OCI-M2 (cell line): ENCODE measurements around the gene HBQ1.
"Not testable (repeated sequence)": the region's sequence is repeated elsewhere in the genome, so short reads cannot be mapped to it uniquely, and the experiment has no call there.

Experiments
- DNase-seq: peaks from one replicate; lab custom pipeline; 2025; ENCODE audit not compliant: unreplicated experiment; lab: John Stamatoyannopoulos, UW

Gene HBQ1

DNA sequence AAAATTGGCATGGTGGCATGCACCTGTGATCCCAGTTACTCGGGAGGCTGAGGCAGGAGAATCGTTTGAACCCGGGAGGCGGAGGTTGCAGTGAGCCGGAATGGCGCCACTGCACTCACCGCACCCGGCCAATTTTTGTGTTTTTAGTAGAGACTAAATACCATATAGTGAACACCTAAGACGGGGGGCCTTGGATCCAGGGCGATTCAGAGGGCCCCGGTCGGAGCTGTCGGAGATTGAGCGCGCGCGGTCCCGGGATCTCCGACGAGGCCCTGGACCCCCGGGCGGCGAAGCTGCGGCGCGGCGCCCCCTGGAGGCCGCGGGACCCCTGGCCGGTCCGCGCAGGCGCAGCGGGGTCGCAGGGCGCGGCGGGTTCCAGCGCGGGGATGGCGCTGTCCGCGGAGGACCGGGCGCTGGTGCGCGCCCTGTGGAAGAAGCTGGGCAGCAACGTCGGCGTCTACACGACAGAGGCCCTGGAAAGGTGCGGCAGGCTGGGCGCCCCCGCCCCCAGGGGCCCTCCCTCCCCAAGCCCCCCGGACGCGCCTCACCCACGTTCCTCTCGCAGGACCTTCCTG is at the start of gene HBQ1:
Gene HBQ1 (plus strand): TSS at position 359 of the 575 bp plus-strand sequence. CDS start 28 bp downstream, at position 387.
- no peak for DNase-seq

- DNase-seq: no peak
Observed at GRCh38 chr16:130533-131173, 49.6 kb upstream of the HBQ1 start.

- no peak for DNase-seq
Observed at GRCh38 chr16:132120-132519, 48.1 kb upstream of the HBQ1 start.

DNA sequence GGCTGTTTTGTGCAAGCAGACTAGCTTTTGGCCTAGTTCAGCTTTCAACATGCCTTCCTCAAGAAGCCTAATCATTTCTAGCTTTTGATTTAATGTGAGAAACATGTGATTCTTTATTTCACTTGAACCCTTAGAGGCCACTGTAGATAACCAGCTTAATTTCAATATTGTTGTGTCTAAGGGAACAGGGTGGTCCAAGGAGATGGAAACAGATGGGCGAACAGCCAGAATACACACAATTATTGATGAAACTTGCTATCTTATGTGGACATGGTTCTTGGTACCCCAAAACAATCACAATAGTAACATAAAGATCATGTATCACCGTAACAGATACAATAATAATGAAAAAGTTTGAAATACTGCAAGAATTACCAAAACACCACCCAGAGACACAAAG is 46.5 kb upstream of the HBQ1 start:
- no peak for DNase-seq

DNA sequence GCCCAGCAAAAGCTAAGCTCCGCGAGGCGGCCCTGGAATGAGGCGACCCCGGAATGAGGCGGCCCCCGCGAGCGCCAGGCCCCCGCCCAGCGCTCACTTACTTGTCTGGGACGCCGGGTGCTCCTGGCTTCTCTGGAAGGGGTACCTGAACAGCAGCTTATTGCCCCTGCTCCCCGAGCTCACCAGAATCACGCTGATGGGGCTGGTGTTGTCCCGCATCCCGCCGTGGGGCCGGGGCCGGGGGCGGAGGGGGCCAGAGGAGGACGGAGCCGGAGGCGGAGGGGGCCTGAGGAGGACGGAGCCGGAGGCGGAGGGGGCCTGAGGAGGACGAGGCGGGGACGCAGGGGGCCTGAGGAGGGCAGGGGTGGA is 42.2 kb upstream of the HBQ1 start:
- DNase-seq: no peak

- no peak for DNase-seq
Observed at GRCh38 chr16:140175-140857, 39.9 kb upstream of the HBQ1 start.

DNA sequence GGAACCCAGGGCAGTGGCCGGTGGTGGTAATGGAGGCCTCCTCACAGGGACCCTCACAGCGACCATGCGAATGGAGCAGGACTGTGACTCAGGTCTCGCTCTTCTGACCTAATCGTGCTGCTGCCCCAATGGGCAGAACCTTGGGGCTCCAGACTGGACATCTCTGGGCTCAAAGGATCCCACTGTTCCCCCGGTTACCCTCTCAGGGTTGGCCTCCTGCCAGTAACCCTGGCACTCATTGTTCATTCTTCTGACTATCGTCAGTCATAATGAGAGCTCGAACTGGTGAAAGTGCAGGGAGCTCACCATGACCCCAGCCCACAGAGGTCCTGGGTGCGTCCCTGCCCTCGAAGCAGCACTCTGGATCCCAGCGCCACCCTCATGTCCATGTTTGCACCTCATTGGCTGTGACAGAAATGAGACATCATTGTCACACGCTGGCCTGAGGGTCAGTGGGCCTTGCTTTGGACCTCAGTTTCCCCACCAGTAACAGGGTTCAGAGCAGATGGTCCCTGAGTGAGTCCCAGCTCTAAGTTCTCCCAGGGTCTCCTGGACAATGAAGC is 37.8 kb upstream of the HBQ1 start:
- no peak for DNase-seq

DNA sequence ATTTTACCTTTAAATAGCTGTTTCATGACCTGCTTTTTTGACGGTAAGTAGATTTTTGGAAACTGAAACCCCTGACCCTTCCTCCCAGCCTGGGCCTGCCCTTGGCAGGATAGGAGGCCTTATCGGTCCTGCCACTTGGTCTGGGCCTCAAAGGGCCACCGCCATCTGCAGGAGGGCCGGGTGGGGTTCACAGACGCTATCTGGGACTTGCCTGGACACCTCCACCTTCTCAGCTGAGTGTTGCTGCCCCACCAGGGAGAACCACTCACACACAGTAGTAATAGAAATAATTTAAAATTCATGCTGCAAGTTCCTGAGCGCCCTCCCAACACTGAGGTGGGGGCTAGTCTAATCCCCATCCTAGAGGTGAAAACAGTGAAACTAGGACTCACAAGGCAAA is 37.2 kb upstream of the HBQ1 start:
- no peak for DNase-seq

GRCh38 chr16:143456-143855 is 36.8 kb upstream of the HBQ1 start:
- DNase-seq: no peak

GRCh38 chr16:144797-145252 is 35.4 kb upstream of the HBQ1 start:
- no peak for DNase-seq

- no peak for DNase-seq
Observed at GRCh38 chr16:146646-147045, 33.6 kb upstream of the HBQ1 start.

GRCh38 chr16:149024-149660 is 31.1 kb upstream of the HBQ1 start:
- no peak for DNase-seq

- DNase-seq: no peak
Observed at GRCh38 chr16:152141-153128, 27.8 kb upstream of the HBQ1 start, which contains the start of gene HBZ. Gene HBZ (plus strand): TSS chr16:152644. CDS start chr16:152910, 266 bp downstream.

- not testable (repeated sequence) for DNase-seq
Observed at GRCh38 chr16:153129-153521, 27.1 kb upstream of the HBQ1 start.

DNA sequence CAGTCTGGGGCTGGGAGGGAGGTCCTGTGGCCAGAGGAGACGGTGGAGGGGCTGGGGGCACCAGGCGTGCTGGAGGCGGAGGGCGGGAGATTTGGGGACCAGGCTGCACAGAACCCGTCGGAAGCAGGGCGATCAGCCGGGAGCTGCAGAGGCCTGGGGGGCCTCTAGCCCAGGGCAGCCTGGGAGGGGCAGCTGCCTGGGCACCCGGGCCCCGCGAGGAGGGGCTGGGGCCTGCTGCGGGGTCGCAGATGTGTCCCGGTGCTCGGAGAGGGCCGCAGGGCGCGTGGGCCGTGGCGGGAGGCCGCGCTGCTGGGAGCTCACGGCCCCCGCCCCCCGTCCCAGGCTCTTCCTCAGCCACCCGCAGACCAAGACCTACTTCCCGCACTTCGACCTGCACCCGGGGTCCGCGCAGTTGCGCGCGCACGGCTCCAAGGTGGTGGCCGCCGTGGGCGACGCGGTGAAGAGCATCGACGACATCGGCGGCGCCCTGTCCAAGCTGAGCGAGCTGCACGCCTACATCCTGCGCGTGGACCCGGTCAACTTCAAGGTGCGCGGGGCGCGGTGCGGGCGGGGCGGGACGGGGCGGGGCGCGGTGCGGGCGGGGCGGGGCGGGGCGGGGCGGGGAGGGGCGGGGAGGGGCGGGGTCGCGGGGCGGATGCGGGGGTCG is 26.6 kb upstream of the HBQ1 start:
- not testable (repeated sequence) for DNase-seq

DNA sequence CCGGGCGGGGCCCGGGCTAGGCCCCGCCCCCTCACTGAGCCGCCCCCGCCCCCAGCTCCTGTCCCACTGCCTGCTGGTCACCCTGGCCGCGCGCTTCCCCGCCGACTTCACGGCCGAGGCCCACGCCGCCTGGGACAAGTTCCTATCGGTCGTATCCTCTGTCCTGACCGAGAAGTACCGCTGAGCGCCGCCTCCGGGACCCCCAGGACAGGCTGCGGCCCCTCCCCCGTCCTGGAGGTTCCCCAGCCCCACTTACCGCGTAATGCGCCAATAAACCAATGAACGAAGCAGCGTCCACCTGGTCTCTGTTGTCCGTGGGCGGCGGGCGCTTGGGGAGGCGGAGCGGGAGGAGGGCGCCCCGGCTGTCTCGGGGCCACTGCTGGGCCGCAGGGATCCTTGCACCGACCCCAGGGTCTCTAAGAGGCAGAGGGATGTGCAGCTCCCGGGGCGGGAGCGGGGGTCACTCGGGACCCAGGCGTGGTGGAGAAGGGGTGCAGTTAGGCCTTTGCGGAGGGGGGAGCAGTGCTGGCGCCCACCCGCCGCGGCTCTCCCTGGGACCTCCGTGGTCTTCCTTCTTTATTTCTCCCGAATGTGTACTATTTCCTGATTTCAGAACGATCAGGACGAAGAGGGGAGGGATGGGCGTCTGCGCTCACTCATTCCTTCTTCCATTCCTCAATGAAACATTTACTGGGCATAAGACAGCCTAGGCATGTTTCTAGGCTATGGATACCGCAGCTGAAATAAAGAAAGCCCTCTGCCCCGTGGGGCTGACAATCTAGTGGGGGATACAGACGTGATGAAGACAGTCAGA is 25.8 kb upstream of the HBQ1 start:
- DNase-seq: no peak

GRCh38 chr16:155031-155398 is 25.2 kb upstream of the HBQ1 start:
- no peak for DNase-seq

GRCh38 chr16:159136-159849 is 21.0 kb upstream of the HBQ1 start:
- DNase-seq: no peak
